RWPE2 (cell line): ENCODE data around the gene FKBP10.
A peak's percentile ranks its signal among the peaks of the same experiment; 100 is the strongest.
"Not testable (repeated sequence)": the region's sequence is repeated elsewhere in the genome, so short reads cannot be mapped to it uniquely, and the experiment has no call there.

Experiments used
- ATAC-seq: fragments of 200-7000 bp; cut with Tn5 transposase; 3 replicates; pipeline ENCODE4 v1.9.1; 2021; ENCODE audit warnings: low read depth
- DNase-seq: peaks from one replicate; pipeline ENCODE4 v3.0.0-alpha.2; 2020; ENCODE audit warnings: low spot score
- H3K27ac ChIP-seq: fragments of 450-650 bp; 2 replicates; pipeline ENCODE4 v1.5.1; 2017; ENCODE audit warnings: mild to moderate bottlenecking; ENCODE audit not compliant: poor library complexity, severe bottlenecking
- H3K27me3 ChIP-seq: fragments of 250-450 bp; sonication (Bioruptor Pico); 2 replicates; pipeline ENCODE4 v1.5.1; 2021; ENCODE audit warnings: mild to moderate bottlenecking, moderate library complexity; ENCODE audit not compliant: insufficient read depth, poor library complexity, severe bottlenecking
- H3K36me3 ChIP-seq: fragments of 250-450 bp; sonication (Bioruptor Pico); 2 replicates; pipeline ENCODE4 v1.5.1; 2020; ENCODE audit warnings: low read depth, mild to moderate bottlenecking, moderate library complexity
- H3K4me1 ChIP-seq: fragments of 250-450 bp; sonication (Bioruptor Pico); 2 replicates; pipeline ENCODE4 v1.5.1; 2021; ENCODE audit warnings: mild to moderate bottlenecking, moderate library complexity; ENCODE audit not compliant: insufficient read depth, poor library complexity, severe bottlenecking
- H3K4me3 ChIP-seq: fragments of 250-450 bp; sonication (Bioruptor Pico); 2 replicates; pipeline ENCODE4 v1.5.1; 2021; ENCODE audit warnings: mild to moderate bottlenecking, moderate library complexity; ENCODE audit not compliant: severe bottlenecking
- H3K9me3 ChIP-seq: fragments of 250-450 bp; sonication (Bioruptor Pico); 2 replicates; pipeline ENCODE4 v1.5.1; 2021; ENCODE audit warnings: mild to moderate bottlenecking, moderate library complexity; ENCODE audit not compliant: severe bottlenecking
- CTCF ChIP-seq: fragments of 450-650 bp; IDR thresholded peaks from one replicate; pipeline ENCODE4 v1.5.1; 2017; ENCODE audit warnings: mild to moderate bottlenecking, moderate library complexity; ENCODE audit not compliant: poor library complexity, severe bottlenecking

The FKBP10 gene

GRCh38 chr17:41835214-41835799, 22.5 kb downstream of the FKBP10 start:
- Histone ChIP-seq H3K4me1 (peaks cover 3% of the 10 kb centered on the region), H3K36me3 (peaks cover 41% of the 10 kb centered on the region), H3K27me3 (no peaks in the 10 kb centered on the region), H3K9me3 (no peaks in the 10 kb centered on the region), H3K27ac (peak overlapping the region; percentile 14), H3K4me3 (peak overlapping the region; percentile 86)
- DNase-seq (no peak), ATAC-seq (peak; percentile 46)
- TF ChIP-seq CTCF: no peak

- H3K4me3 ChIP-seq: peak within 1 kb of the TSS; percentile 86
- peaks cover 3% of the 10 kb centered on the region for H3K4me1 ChIP-seq
- H3K27me3 ChIP-seq: no peaks in the 10 kb centered on the region
- H3K27ac ChIP-seq: peak within 1 kb of the TSS; percentile 14
- DNase-seq: no peak
- peak; percentile 81 for ATAC-seq
- TF ChIP-seq CTCF: no peak
- peaks cover 35% of the 10 kb centered on the region for H3K36me3 ChIP-seq
- no peaks in the 10 kb centered on the region for H3K9me3 ChIP-seq
Observed at GRCh38 chr17:41835800-41836549, 23.2 kb downstream of the FKBP10 start, which contains the start of gene NT5C3B. NT5C3B (minus strand) TSS chr17:41836232; CDS start chr17:41836193, 39 bp downstream.

- TF ChIP-seq CTCF: no peak
- H3K9me3 ChIP-seq: no peaks in the 10 kb centered on the region
- H3K4me3 ChIP-seq: peak overlapping the region; percentile 86
- DNase-seq: no peak
- H3K27ac ChIP-seq: no peak overlapping the region
- peaks cover 3% of the 10 kb centered on the region for H3K4me1 ChIP-seq
- peaks cover 30% of the 10 kb centered on the region for H3K36me3 ChIP-seq
- ATAC-seq: no peak
- H3K27me3 ChIP-seq: no peaks in the 10 kb centered on the region
Observed at GRCh38 chr17:41836550-41837196, 23.9 kb downstream of the FKBP10 start.

- H3K4me3 ChIP-seq: peak within 1 kb of the TSS; percentile 86
- H3K27ac ChIP-seq: no peak within 1 kb of the TSS
- no peak for ATAC-seq
Observed at GRCh38 chr17:41837761-41838538, 25.1 kb downstream of the FKBP10 start, which contains the start of gene KLHL10. KLHL10 (plus strand) TSS chr17:41837825; CDS start chr17:41837933, 108 bp downstream.

GRCh38 chr17:41839448-41839847, 26.6 kb downstream of the FKBP10 start:
- H3K27ac ChIP-seq, ATAC-seq, H3K27me3 ChIP-seq, H3K4me1 ChIP-seq, H3K4me3 ChIP-seq, DNase-seq, H3K36me3 ChIP-seq, H3K9me3 ChIP-seq: not testable (repeated sequence)

More at GRCh38 chr17:41837761-41838538, 25.1 kb downstream of the FKBP10 start, which contains the start of gene KLHL10:
- TF ChIP-seq CTCF: no peak
- DNase-seq: no peak
- Histone ChIP-seq H3K27me3 (no peaks in the 10 kb centered on the region), H3K4me1 (peaks cover 3% of the 10 kb centered on the region), H3K9me3 (no peaks in the 10 kb centered on the region), H3K36me3 (peaks cover 18% of the 10 kb centered on the region)

GRCh38 chr17:41840781-41841180, 28.0 kb downstream of the FKBP10 start:
- H3K4me1 ChIP-seq, H3K4me3 ChIP-seq, H3K27ac ChIP-seq, ATAC-seq, DNase-seq, H3K9me3 ChIP-seq, H3K36me3 ChIP-seq, H3K27me3 ChIP-seq: not testable (repeated sequence)
